H1 (cell line): Measurements from ENCODE around the gene MTR. TPM values are rescaled to one million over a fixed set of nuclear protein-coding genes. Genes with fewer than 3 reads are reported as not detected.

Source experiments
- CTCF ChIA-PET: fragments of 300-600 bp; sonication (Branson Sonifier 250); formaldehyde crosslinking; loops from one replicate; lab custom pipeline; 2021; ENCODE audit not compliant: partially characterized antibody; lab: Charles Lee
- POLR2A ChIA-PET: fragments of 300-600 bp; sonication (Branson Sonifier 250); formaldehyde crosslinking; loops from one replicate; lab custom pipeline; 2021; ENCODE audit warnings: inconsistent platforms; ENCODE audit not compliant: partially characterized antibody; lab: Charles Lee
- DNase-seq, 2 experiments: peaks; one replicate each; pipeline versions ENCODE4 v3.0.0 to v3.0.0-alpha.2; 2010 to 2022; ENCODE audit warnings: low spot score in 2 of 2, low read depth in 1 of 2, mixed read lengths in 1 of 2
- FAIRE-seq: peaks from 2 replicates; lab custom pipeline; 2011; peaks lifted over from hg19 to GRCh38; lab: Jason Lieb, UNC
- H2AFZ ChIP-seq: 2 replicates; pipeline ENCODE4 v1.8.1; 2012; ENCODE audit warnings: low read length, inconsistent platforms
- H2AK5ac ChIP-seq: 2 replicates; pipeline ENCODE4 v1.6.1; 2013; ENCODE audit warnings: low read depth, low read length
- H2BK120ac ChIP-seq: replicated peaks from 2 replicates; pipeline ENCODE3; 2013; ENCODE audit warnings: low read depth, low read length, inconsistent platforms
- H2BK12ac ChIP-seq: 2 replicates; pipeline ENCODE4 v1.6.1; 2013; ENCODE audit warnings: low read depth, low read length
- H2BK15ac ChIP-seq: 2 replicates; pipeline ENCODE4 v1.6.1; 2013; ENCODE audit warnings: low read length
- H2BK20ac ChIP-seq: 2 replicates; pipeline ENCODE4 v1.6.1; 2013; ENCODE audit warnings: low read length
- H2BK5ac ChIP-seq: 2 replicates; pipeline ENCODE4 v1.6.1; 2013; ENCODE audit warnings: low read depth, low read length
- H3K14ac ChIP-seq: 2 replicates; pipeline ENCODE4 v1.6.1; 2013; ENCODE audit warnings: inconsistent platforms; ENCODE audit not compliant: insufficient read length
- H3K18ac ChIP-seq: 2 replicates; pipeline ENCODE4 v1.6.1; 2013; ENCODE audit warnings: low read length; ENCODE audit errors: extremely low read depth
- H3K23ac ChIP-seq: 2 replicates; pipeline ENCODE4 v1.6.1; 2013; ENCODE audit warnings: inconsistent platforms; ENCODE audit not compliant: insufficient read length
- H3K23me2 ChIP-seq: 2 replicates; pipeline ENCODE4 v1.6.1; 2013; ENCODE audit warnings: low read depth, low read length
- H3K27ac ChIP-seq: 2 replicates; pipeline ENCODE4 v1.6.1; 2011; ENCODE audit warnings: low read depth, low read length, inconsistent platforms
- H3K27me3 ChIP-seq, 4 experiments: replicated peaks in 1 of 4; 1 replicate in 1 of 4; 2 replicates in 3 of 4; pipeline versions ENCODE4 v1.6.1 to v1.8.1; 2011 to 2013; ENCODE audit warnings: low read length in 3 of 4, mild to moderate bottlenecking in 3 of 4, inconsistent platforms in 2 of 4, mixed read lengths in 2 of 4, moderate library complexity in 1 of 4; ENCODE audit not compliant: control insufficient read depth in 3 of 4, insufficient read depth in 3 of 4; ENCODE audit errors: extremely low read depth in 1 of 4
- H3K36me3 ChIP-seq, 4 experiments: 2 replicates each; pipeline versions ENCODE4 v1.6.1 to v1.8.1; 2011 to 2013; ENCODE audit warnings: mild to moderate bottlenecking in 4 of 4, low read length in 3 of 4, moderate library complexity in 2 of 4, control low read depth in 1 of 4, inconsistent platforms in 1 of 4; ENCODE audit not compliant: insufficient read depth in 4 of 4, control insufficient read depth in 2 of 4
- H3K4ac ChIP-seq: replicated peaks from 2 replicates; pipeline ENCODE3; 2013; ENCODE audit warnings: low read length, low read depth, mixed read lengths, inconsistent platforms; ENCODE audit not compliant: insufficient read length
- H3K4me1 ChIP-seq, 4 experiments: replicated peaks in 1 of 4; 1 replicate in 1 of 4; 2 replicates in 3 of 4; pipeline versions ENCODE4 v1.6.1 to v1.8.1; 2011 to 2013; ENCODE audit warnings: low read length in 3 of 4, inconsistent platforms in 2 of 4, mixed read lengths in 1 of 4; ENCODE audit not compliant: insufficient read depth in 4 of 4, control insufficient read depth in 3 of 4
- H3K4me2 ChIP-seq, 2 experiments: 2 replicates each; pipeline versions ENCODE4 v1.6.1 to v1.8.1; 2011 to 2013; ENCODE audit warnings: low read depth in 2 of 2, low read length in 2 of 2, control low read depth in 1 of 2, inconsistent platforms in 1 of 2, mild to moderate bottlenecking in 1 of 2; ENCODE audit not compliant: insufficient read depth in 1 of 2
- H3K4me3 ChIP-seq, 4 experiments: fragments of 200-600, 300-600 bp in 1 of 4; sonication (generic), shearing (Covaris generic), sonication (Bioruptor Twin) in 1 of 4; 2 replicates each; pipeline versions ENCODE4 v1.5.1 to v1.8.1; 2011 to 2016; ENCODE audit warnings: low read length in 4 of 4, low read depth in 3 of 4, control low read depth in 2 of 4, inconsistent platforms in 2 of 4, mild to moderate bottlenecking in 2 of 4, mixed read lengths in 1 of 4, moderate library complexity in 1 of 4; ENCODE audit not compliant: insufficient read depth in 2 of 4; ENCODE audit errors: extremely low read depth in 1 of 4
- H3K56ac ChIP-seq: replicated peaks from 2 replicates; pipeline ENCODE3; 2013; ENCODE audit warnings: low read depth, mild to moderate bottlenecking, mixed read lengths, low read length, inconsistent platforms; ENCODE audit not compliant: insufficient read length
- H3K79me1 ChIP-seq: 2 replicates; pipeline ENCODE4 v1.6.1; 2013; ENCODE audit warnings: low read depth, low read length, control low read depth
- H3K79me2 ChIP-seq, 2 experiments: 2 replicates each; pipeline versions ENCODE4 v1.6.1 to v1.8.1; 2012 to 2013; ENCODE audit warnings: low read length in 2 of 2, mild to moderate bottlenecking in 2 of 2, inconsistent platforms in 1 of 2; ENCODE audit not compliant: insufficient read depth in 2 of 2, control insufficient read depth in 1 of 2
- H3K9ac ChIP-seq, 4 experiments: replicated peaks in 1 of 4; 1 replicate in 1 of 4; 2 replicates in 3 of 4; pipeline versions ENCODE4 v1.6.1 to v1.8.1; 2011 to 2013; ENCODE audit warnings: low read depth in 3 of 4, low read length in 3 of 4, control low read depth in 2 of 4, mild to moderate bottlenecking in 2 of 4, moderate library complexity in 2 of 4, inconsistent platforms in 1 of 4; ENCODE audit errors: extremely low read depth in 1 of 4
- H3K9me3 ChIP-seq, 2 experiments: 2 replicates each; pipeline versions ENCODE4 v1.6.1 to v1.8.1; 2012 to 2013; ENCODE audit warnings: mild to moderate bottlenecking in 2 of 2, moderate library complexity in 2 of 2, control low read depth in 1 of 2, inconsistent platforms in 1 of 2, low read depth in 1 of 2, low read length in 1 of 2, mixed read lengths in 1 of 2; ENCODE audit not compliant: insufficient read depth in 2 of 2
- H4K20me1 ChIP-seq, 2 experiments: replicated peaks in 1 of 2; 2 replicates each; pipeline versions ENCODE3 to v1.8.1; 2011 to 2013; ENCODE audit warnings: inconsistent platforms in 2 of 2, low read length in 2 of 2, mild to moderate bottlenecking in 1 of 2; ENCODE audit not compliant: insufficient read depth in 2 of 2, control insufficient read depth in 1 of 2
- H4K5ac ChIP-seq: 2 replicates; pipeline ENCODE4 v1.6.1; 2013; ENCODE audit warnings: low read length, low read depth, mixed read lengths, inconsistent platforms; ENCODE audit not compliant: insufficient read length
- H4K8ac ChIP-seq: 2 replicates; pipeline ENCODE4 v1.8.0; 2013; ENCODE audit warnings: mild to moderate bottlenecking, moderate library complexity, low read length, inconsistent platforms; ENCODE audit not compliant: insufficient read depth; ENCODE audit errors: extremely low read depth
- H4K91ac ChIP-seq: replicated peaks from 2 replicates; pipeline ENCODE3; 2013; ENCODE audit warnings: low read length, mixed read lengths, inconsistent platforms; ENCODE audit not compliant: insufficient read length
- CHD2 ChIP-seq: IDR thresholded peaks from 2 replicates; pipeline ENCODE4 v1.6.1; 2012; ENCODE audit warnings: low read length, improper control_type of control experiment
- SIX5 ChIP-seq: IDR thresholded peaks from 2 replicates; pipeline ENCODE4 v1.6.1; 2011; ENCODE audit warnings: mild to moderate bottlenecking, low read depth, low read length
- WGBS, 2 experiments: shearing (Covaris generic) in 1 of 2; methylation state at CpG; one replicate each; pipeline versions ENCODE4 v1.1.6 to v1.1.7; 2013 to 2015; ENCODE audit warnings: low lambda C conversion rate in 2 of 2, mixed read lengths in 2 of 2, inconsistent platforms in 1 of 2, low coverage in 1 of 2, missing lambda C conversion rate in 1 of 2; ENCODE audit not compliant: insufficient replicate concordance in 2 of 2, insufficient coverage in 1 of 2, insufficient read length in 1 of 2; ENCODE audit errors: extremely low coverage in 1 of 2, missing lambda C conversion rate in 1 of 2; 5-methylcytosine and 5-hydroxymethylcytosine counted together
- polyA plus RNA-seq, 7 experiments: library from polyadenylated mRNA; depleted of rRNA in 3 of 7; stranded (reverse) in 5 of 7; unstranded in 2 of 7; fragments of >200 nt in 5 of 7; fragments of 200-250 nt in 2 of 7; gene quantifications; 1 replicate in 5 of 7; 2 replicates in 1 of 7; 4 replicates in 1 of 7; pipeline versions ENCODE4 v1.2.1 to v1.2.3, GENCODE V29; 2011 to 2013; ENCODE audit warnings: missing spikeins in 2 of 7, mixed read lengths in 2 of 7
- total RNA-seq: library from RNA; stranded (reverse); fragmentation: NEBNext Ultra II Directional; extraction: Animal tissue kit (Norgen Biotek cat#: 25700); gene quantifications from 2 replicates; pipeline ENCODE4 v1.2.1, GENCODE V29; 2021

MTR gene
- total and polyA plus RNA-seq, 2 of the 8 experiments (the other 6 are each of a cell fraction or from before 2014, with no cell fraction given), result 4.8 to 27.4 TPM

DNA sequence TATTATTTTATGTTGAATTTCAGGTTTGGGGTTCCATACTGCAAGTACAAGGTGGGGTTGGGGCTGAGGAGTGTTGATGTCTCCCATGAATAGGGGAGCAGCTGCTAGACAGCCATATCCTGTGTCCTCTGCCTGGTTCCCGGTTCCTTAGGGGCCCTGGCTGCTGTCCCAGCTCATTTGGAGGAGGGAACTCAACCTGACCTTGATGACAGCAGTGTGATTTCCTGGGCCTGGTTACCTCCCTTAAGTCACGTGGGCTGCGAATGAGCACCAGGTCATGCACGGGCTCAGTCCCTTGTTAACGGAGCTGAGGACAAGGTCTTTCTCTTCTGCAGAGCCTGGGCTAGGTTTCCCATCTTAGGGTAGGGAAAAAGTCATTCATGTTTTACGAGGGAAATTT, 85.1 kb downstream of the MTR start:
- FAIRE-seq (no peak), DNase-seq (no peak)
- WGBS, 2 experiments, result 90% methylated on average over 6 of the region's 6 CpGs; no CpG with 5 or more reads in 1 of the 2 experiments
- Histone ChIP-seq H4K91ac (no peak overlapping the region), H3K27ac (no peak overlapping the region), H3K4me3 (no peak overlapping the region), H3K23ac (no peak overlapping the region), H3K4ac (no peak overlapping the region), H4K8ac (no peak overlapping the region), H3K4me1 (no peaks in the 10 kb centered on the region), H3K18ac (no peak overlapping the region), H2BK12ac (no peak overlapping the region), H2BK15ac (no peak overlapping the region), H3K9ac (no peak overlapping the region), H2BK120ac (no peak overlapping the region), H2AK5ac (no peak overlapping the region), H3K9me3 (no peaks in the 10 kb centered on the region), H3K27me3 (no peaks in the 10 kb centered on the region), H4K5ac (no peak overlapping the region), H3K36me3 (peaks cover 0 to 3% (median 1%) of the 10 kb centered on the region in 4 experiments; a peak in 3 of 8 replicates), H3K79me1 (no peaks in the 10 kb centered on the region), H2BK20ac (no peak overlapping the region), H2AFZ (no peak overlapping the region), H3K56ac (no peak overlapping the region), H3K23me2 (no peaks in the 10 kb centered on the region), H4K20me1 (no peaks in the 10 kb centered on the region), H3K4me2 (no peak overlapping the region), H3K14ac (no peak overlapping the region), H2BK5ac (no peak overlapping the region), H3K79me2 (no peaks in the 10 kb centered on the region)
- no peak for TF ChIP-seq CHD2
- TF ChIP-seq SIX5, result no peak
- POLR2A ChIA-PET, result no interaction called here
- CTCF ChIA-PET, result interaction anchor here (1.1 to 2.2 kb wide), 4 partner anchors 9 to 682 kb away, joined by 3 to 10 read pairs (median 4); no protein-coding TSS in a partner anchor
